Suppressor macrophage (primary cell): Measurements from ENCODE around the gene CUL2.
"Not testable (repeated sequence)": the region's sequence is repeated elsewhere in the genome, so short reads cannot be mapped to it uniquely, and the experiment has no call there.

ENCODE experiments used
- DNase-seq, 4 experiments: peaks; one replicate each; pipeline ENCODE4 v3.0.0-alpha.2; 2020 to 2022

Gene CUL2

DNA sequence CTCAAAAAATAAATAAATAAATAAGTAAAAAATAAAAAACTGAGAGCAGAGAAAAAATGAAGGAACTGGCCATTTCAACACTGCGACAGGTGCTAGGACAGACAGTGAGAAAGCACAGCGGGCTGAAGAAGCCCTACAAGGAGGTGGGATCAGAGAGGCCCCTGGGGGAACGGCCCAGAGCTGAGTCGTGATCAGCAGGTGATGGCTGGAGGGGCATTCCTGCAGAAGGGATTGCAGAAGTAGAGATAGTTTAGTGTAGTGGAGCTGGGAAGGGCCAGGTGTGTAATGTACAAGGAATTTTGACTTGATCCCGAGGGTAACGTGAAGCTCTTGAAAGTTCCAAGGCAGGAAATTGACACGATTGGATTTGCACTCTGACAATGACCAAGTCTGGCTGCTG lies 112.1 kb downstream of the CUL2 start:
- DNase-seq: no peak

DNA sequence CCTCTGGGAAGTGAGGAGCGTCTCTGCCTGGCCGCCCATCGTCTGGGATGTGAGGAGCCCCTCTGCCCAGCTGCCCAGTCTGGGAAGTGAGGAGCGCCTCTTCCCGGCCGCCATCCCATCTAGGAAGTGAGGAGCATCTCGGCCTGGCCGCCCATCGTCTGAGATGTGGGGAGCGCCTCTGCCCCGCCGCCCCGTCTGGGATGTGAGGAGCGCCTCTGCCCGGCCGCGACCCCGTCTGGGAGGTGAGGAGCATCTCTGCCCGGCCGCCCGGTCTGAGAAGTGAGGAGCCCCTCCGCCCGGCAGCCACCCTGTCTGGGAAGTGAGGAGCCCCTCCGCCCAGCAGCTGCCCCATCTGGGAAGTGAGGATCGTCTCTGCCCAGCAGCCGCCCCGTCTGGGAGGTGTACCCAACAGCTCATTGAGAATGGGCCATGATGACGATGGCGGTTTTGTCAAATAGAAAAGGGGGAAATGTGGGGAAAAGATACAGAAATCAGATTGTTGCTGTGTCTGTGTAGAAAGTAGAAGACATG lies 113.7 kb downstream of the CUL2 start:
- not testable (repeated sequence) for DNase-seq

DNA sequence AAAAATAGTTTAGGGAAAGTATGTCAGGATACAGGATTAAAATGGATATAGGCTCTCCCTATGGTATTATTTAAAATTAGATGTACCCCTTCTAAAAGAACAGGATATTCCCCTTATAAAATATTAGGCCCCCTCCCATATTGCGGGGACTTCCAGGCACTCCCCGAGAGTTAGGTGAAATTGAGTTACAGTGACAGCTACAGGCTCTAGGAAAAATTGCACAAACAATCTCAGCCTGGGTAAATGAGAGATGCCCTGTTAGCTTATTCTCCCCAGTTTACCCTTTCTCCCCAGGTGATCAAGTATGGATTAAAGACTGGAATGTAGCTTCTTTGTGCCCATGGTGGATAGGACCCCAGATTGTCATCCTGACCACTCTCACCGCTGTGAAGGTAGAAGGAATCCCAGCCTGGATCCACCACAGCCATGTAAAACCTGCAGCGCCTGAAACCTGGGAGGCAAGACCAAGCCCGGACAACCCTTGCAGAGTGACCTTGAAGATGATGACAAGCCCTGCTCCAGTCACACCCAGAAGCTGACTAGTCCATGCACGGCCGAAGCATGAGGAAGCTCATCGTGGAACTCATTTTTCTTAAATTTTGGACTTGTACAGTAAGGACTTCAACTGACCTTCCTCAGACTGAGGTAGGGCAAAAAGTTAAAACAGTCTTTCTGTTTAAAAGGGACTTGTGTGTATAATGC lies 115.6 kb downstream of the CUL2 start:
- DNase-seq: not testable (repeated sequence)

DNA sequence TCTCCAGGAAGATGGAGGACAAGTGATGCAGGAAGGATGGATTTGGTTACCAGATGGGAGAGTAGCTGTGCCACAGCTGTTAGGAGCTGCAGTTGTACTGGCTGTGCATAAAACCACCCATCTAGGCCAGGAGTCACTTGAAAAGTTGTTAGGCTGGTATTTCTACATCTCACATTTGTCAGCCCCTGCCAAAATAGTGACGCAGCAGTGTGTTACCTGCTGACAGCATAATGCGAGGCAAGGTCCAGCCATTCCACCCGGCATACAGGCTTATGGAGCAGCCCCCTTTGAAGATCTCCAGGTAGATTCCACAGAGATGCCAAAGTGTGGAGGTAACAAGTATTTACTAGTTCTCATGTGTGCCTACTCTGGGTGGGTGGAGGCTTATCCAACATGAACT lies 116.4 kb downstream of the CUL2 start:
- not testable (repeated sequence) for DNase-seq

DNA sequence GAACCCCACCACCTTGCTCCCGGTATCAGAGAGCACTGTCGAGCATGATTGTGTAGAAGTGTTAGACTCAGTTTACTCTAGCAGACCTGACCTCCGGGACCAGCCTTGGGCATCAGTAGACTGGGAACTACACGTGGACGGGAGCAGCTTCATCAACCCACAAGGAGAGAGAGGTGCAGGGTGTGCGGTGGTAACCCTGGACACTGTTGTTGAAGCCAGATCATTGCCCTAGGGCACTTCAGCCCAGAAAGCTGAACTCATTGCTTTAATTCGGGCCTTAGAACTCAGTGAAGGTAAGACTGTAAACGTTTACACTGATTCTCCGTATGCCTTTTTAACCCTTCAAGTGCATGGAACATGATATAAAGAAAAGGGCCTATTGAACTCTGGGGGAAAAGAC lies 117.0 kb downstream of the CUL2 start:
- DNase-seq: not testable (repeated sequence)

DNA sequence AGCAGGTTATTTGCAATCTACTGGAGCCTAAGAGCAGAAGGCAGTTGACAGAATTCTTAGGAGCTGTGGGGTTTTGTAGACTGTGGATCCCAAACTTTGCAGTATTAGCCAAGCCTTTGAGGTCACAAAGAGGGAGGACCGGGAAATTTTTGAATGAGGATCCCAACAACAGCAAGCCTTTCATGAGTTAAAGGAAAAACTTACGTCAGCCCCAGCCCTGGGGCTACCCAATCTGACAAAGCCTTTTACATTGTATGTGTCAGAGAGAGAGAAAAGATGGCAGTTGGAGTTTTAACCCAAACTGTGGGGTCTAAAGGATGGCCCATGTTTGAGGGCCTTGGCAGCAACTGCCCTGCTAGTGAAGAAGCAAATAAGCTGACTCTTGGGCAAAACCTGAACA lies 117.5 kb downstream of the CUL2 start:
- DNase-seq: not testable (repeated sequence)

DNA sequence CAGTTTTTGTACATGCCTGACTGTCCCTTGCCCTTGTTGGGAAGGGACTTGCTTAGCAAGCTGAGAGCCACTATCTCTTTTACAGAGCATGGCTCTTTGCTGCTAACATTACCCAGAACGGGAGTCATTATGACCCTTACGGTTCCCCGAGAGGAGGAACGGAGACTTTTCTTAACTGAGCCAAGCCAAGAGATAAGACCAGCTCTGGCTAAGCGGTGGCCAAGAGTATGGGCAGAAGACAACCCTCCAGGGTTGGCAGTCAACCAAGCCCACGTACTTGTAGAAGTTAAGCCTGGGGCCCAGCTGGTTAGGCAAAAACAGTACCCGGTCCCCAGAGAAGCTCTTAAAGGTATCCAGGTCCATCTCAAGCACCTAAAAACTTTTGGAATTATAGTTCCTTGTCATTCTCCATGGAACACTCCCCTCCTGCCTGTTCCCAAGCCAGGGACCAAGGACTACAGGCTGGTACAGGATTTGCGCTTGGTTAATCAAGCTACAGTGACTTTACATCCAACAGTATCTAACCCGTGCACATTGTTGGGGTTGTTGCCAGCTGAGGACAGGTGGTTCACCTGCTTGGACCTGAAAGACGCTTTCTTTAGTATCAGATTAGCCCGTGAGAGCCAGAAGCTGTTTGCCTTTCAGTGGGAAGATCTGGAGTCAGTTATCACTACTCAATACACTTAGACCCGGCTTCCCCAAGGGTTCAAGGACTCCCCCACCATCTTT lies 118.4 kb downstream of the CUL2 start:
- not testable (repeated sequence) for DNase-seq

DNA sequence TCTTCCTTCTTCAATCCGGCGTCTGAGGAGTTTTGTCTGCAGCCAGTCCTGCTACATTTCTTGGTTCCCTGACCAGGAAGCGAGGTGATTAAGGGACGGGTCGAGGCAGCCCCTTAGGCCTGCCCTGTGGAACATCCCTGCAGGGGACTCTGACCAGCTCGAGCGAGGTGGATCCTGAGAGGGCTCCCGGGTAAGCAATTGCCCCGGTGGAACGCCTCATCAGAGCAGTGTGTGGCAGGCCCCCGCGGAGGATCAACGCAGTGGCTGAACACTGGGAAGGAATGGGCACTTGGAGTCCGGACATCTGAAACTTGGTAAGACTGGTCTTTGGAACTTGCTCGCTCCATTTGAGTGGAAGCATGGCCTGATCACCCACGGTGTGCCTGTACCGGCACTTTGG lies 121.0 kb downstream of the CUL2 start:
- no peak for DNase-seq

DNA sequence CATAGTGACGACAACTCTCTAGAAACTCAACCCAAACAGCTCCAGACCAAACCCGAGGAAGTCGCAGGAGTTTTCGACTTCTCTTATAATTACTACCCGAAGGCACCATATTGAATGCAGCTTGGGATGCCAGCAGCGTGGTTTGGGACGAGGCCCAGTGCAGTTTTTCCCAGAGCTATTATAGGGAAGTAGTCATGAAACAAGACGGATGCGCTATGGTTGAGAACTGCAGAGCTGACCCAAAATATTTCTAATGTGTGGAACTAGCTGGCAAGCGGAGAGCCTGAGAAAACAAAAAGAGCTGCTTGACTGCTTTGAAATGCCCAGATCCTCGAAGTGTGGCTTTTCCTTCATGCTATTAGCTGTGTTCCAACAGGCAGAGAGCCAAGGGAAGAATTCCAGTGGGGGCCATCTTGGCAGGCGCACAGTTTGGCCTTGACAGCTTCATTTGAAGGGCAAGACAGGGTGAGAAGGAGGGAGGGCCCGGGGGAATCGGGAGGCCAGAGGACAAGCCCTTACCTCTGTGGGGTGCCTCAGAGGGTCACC lies 122.7 kb downstream of the CUL2 start:
- no peak for DNase-seq

DNA sequence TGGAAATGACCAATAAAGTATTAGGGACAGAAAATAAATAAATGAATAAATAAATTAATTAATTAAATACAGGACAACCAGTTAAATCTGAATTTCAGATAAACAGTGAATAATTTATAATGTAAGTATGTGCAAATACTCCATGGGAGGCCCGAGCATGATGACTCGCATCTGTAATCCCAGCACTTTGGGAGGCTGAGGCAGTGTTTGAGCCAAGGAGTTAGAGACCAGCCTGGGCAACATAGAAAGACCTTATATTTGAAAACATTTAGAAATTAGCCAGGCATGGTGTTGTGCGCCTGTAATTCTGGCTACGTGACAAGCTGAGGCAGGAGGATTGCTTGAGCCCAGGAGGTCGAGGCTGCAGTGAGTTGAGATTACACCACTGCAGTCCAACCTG lies 123.7 kb downstream of the CUL2 start:
- DNase-seq: no peak

DNA sequence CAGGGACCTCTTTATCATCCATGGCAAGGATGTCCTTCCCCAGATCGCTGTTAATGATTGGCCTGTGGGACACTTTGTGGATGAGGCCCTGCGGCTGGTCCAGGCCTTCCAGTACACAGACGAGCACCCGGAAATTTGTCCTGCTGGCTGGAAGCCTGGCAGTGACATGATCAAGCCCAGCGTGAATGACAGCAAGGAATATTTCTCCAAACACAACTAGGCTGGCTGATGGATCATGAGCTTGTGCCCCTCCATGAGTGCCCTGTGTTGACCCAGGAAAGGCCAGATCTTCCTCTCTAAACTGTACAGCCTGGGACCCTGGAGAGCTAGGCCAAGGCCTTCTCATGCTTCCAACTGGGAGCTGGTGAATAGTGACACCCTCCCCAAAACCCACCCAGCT lies 124.1 kb downstream of the CUL2 start:
- DNase-seq: no peak

DNA sequence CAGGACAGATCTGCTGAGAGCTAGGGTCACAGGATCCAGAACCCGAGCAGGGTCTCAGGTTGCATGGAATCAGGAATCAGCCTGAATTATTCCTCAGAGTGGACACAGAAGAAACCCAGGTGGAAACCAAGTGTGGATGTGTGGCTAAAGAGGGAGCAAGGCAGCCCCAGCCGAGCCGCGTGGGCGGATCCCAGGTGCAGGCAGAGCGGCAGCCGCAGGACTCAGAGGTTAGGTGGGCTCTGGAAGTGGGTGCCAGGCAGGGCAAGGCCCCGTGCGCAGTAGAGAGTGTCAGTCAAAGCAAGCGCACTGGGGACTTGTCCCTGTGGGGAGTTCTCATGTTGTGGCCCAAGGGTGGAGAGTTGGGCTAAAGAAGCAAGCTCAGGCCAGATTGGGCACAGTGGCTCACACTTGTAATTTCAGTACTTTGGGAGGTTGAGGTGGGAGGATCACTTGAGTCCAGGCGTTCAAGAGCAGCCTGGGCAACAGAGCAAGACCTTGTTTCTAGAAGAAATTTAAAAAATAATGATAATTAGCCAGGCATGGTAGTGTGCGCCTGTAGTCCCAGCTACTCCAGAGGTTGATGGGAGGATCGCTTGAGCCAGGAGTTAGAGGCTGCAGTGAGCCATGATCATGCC lies 125.9 kb downstream of the CUL2 start:
- DNase-seq: no peak

DNA sequence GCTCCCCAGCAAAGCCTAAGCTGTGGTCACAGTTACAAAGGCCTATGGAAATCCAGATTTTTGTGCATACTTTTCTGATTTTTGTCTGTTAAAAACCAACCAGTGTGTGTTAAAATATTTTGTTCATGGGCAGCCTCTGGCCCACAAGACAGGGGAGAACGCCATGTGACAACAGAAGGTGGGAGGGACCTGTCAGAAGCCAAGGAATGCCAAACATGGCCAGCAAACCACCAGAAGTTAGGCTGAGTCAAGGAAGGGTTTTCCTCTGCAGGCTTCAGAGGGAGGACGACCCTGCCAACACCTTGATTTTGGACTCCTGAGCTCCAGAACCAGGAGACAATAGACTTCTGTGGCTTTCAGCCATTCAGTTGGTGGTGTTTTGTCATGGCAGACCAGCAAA lies 127.3 kb downstream of the CUL2 start:
- no peak for DNase-seq

DNA sequence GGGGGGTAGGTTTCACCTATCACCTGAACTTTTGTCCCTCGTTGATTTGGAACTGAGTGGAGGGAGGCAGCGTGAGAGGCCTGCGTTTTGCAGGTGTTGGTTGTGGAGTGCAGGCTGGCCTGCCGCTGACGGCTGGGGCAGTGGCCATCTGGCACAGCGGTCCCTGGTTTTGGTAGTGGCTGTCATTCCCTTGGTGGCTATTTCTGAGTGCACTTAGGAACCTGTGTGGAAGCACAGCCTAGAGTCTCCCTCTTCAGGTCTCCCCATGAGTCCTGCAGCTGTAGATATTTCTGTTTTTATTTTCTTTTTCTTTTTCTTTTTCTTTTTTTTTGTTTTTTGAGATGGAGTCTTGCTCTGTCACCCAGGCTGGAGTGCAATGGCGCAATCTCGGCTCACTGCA lies 129.2 kb downstream of the CUL2 start:
- no peak for DNase-seq

DNA sequence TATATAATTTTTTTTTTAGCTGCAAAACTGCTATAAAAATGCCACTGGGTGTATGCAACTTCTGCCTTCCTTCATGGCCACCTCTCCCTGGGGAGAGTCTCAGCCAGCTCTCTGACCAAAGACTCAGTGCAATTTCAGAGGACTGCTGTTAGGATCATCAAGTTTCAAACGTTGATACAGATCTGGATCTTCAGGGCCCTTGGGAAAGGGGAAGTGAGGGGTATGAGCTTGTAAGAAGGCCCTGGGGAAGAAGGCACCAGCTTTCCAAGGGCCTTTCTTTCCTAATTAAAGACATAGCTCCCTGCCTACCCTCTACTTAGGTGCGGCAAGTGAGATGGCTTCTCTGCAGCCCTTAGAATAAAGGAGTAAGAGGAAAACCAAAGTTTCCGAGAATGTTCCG lies 130.4 kb downstream of the CUL2 start:
- peak; percentile 2 to 13 (median 8) for DNase-seq

DNA sequence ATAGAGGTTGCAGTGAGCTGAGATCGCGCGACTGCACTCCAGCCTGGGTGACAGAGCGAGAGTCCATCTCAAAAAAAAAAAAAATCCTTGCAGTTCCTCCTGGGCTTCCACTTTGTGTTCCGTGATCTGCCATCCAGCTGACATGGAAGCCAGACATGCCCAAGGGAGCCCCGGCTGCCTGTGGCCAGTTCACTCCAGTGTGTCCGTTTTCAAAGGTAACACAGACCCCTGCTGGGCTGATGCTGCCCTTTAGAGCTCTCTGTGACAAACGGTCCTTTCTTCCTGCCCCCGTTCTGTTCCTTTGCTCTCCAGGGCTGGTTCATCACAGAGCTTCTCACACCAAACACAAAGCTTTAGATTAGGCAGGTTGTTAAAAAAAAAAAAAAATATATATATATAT lies 130.8 kb downstream of the CUL2 start:
- DNase-seq: no peak
